Measurements from ENCODE around the gene ST3GAL5. TPM values are rescaled to one million over a fixed set of nuclear protein-coding genes. Genes with fewer than 3 reads are reported as not detected.
A peak's percentile ranks its signal among the peaks of the same experiment; 100 is the strongest.

Gene ST3GAL5
- total RNA-seq, 1 donor from 2014 or later = 46.5 TPM

- no peak for TF ChIP-seq CTCF (IDR thresholded peaks at IDR 0.05; ENCODE audit: partially characterized antibody, unreplicated experiment)
- Mint-ChIP-seq H3K36me3 (ENCODE audit: unreplicated experiment) (no peaks in the 10 kb centered on the region), H3K4me1 (ENCODE audit: low read depth, unreplicated experiment) (peaks cover 5% of the 10 kb centered on the region)
Observed at GRCh38 chr2:85828725-85829124, 60.1 kb downstream of the ST3GAL5 start.

GRCh38 chr2:85827879-85828569, 60.8 kb downstream of the ST3GAL5 start:
- TF ChIP-seq CTCF (IDR thresholded peaks at IDR 0.05; ENCODE audit: partially characterized antibody, unreplicated experiment) = no peak
- no peaks in the 10 kb centered on the region for H3K9me3 Mint-ChIP-seq (ENCODE audit: unreplicated experiment)

More at GRCh38 chr2:85828725-85829124, 60.1 kb downstream of the ST3GAL5 start:
- Mint-ChIP-seq H3K9me3 (ENCODE audit: unreplicated experiment) (no peaks in the 10 kb centered on the region), H3K4me3 (ENCODE audit: unreplicated experiment) (no peak overlapping the region), H3K27me3 (ENCODE audit: unreplicated experiment) (peaks cover 1% of the 10 kb centered on the region), H3K27ac (ENCODE audit: unreplicated experiment) (no peak overlapping the region)
- no peak for DNase-seq

GRCh38 chr2:85826990-85827878, 61.6 kb downstream of the ST3GAL5 start:
- Mint-ChIP-seq H3K36me3 (ENCODE audit: unreplicated experiment) (no peaks in the 10 kb centered on the region), H3K4me1 (ENCODE audit: low read depth, unreplicated experiment) (peaks cover 5% of the 10 kb centered on the region), H3K4me3 (ENCODE audit: unreplicated experiment) (peak overlapping the region; percentile 68), H3K27me3 (ENCODE audit: unreplicated experiment) (peaks cover 1% of the 10 kb centered on the region), H3K9me3 (ENCODE audit: unreplicated experiment) (no peaks in the 10 kb centered on the region), H3K27ac (ENCODE audit: unreplicated experiment) (peak overlapping the region; percentile 34)
- DNase-seq = peak; percentile 84
- peak; percentile 77 for TF ChIP-seq CTCF (IDR thresholded peaks at IDR 0.05; ENCODE audit: partially characterized antibody, unreplicated experiment)

More at GRCh38 chr2:85827879-85828569, 60.8 kb downstream of the ST3GAL5 start:
- H3K36me3 Mint-ChIP-seq (ENCODE audit: unreplicated experiment) = no peaks in the 10 kb centered on the region
- H3K4me3 Mint-ChIP-seq (ENCODE audit: unreplicated experiment) = no peak overlapping the region
- peaks cover 5% of the 10 kb centered on the region for H3K4me1 Mint-ChIP-seq (ENCODE audit: low read depth, unreplicated experiment)
- H3K27ac Mint-ChIP-seq (ENCODE audit: unreplicated experiment) = no peak overlapping the region
- H3K27me3 Mint-ChIP-seq (ENCODE audit: unreplicated experiment) = peaks cover 1% of the 10 kb centered on the region
- no peak for DNase-seq

- no peak for DNase-seq
- Mint-ChIP-seq H3K4me1 (ENCODE audit: low read depth, unreplicated experiment) (peaks cover 5% of the 10 kb centered on the region), H3K27ac (ENCODE audit: unreplicated experiment) (no peak overlapping the region), H3K27me3 (ENCODE audit: unreplicated experiment) (no peaks in the 10 kb centered on the region), H3K4me3 (ENCODE audit: unreplicated experiment) (no peak overlapping the region), H3K9me3 (ENCODE audit: unreplicated experiment) (no peaks in the 10 kb centered on the region), H3K36me3 (ENCODE audit: unreplicated experiment) (no peaks in the 10 kb centered on the region)
- no peak for TF ChIP-seq CTCF (IDR thresholded peaks at IDR 0.05; ENCODE audit: partially characterized antibody, unreplicated experiment)
Observed at GRCh38 chr2:85823951-85824350, 64.8 kb downstream of the ST3GAL5 start.

Measured in glutamatergic neuron (in vitro differentiated cells).